GM12874 (cell line): ENCODE data around the gene STPG1.

Experiments
- TF ChIP-seq, protein P1 (sequence below): IDR thresholded peaks from 2 replicates; pipeline ENCODE4 v1.5.1; 2011; ENCODE audit warnings: low read depth, mild to moderate bottlenecking, control low read depth, low read length, moderate library complexity; ENCODE audit not compliant: insufficient read depth

Gene STPG1

GRCh38 chr1:24324903-24325302, 88.7 kb downstream of the STPG1 start:
- TF ChIP-seq, protein P1, sequence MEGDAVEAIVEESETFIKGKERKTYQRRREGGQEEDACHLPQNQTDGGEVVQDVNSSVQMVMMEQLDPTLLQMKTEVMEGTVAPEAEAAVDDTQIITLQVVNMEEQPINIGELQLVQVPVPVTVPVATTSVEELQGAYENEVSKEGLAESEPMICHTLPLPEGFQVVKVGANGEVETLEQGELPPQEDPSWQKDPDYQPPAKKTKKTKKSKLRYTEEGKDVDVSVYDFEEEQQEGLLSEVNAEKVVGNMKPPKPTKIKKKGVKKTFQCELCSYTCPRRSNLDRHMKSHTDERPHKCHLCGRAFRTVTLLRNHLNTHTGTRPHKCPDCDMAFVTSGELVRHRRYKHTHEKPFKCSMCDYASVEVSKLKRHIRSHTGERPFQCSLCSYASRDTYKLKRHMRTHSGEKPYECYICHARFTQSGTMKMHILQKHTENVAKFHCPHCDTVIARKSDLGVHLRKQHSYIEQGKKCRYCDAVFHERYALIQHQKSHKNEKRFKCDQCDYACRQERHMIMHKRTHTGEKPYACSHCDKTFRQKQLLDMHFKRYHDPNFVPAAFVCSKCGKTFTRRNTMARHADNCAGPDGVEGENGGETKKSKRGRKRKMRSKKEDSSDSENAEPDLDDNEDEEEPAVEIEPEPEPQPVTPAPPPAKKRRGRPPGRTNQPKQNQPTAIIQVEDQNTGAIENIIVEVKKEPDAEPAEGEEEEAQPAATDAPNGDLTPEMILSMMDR = no peak

GRCh38 chr1:24323281-24323680, 90.3 kb downstream of the STPG1 start:
- TF ChIP-seq, protein P1 = no peak

DNA sequence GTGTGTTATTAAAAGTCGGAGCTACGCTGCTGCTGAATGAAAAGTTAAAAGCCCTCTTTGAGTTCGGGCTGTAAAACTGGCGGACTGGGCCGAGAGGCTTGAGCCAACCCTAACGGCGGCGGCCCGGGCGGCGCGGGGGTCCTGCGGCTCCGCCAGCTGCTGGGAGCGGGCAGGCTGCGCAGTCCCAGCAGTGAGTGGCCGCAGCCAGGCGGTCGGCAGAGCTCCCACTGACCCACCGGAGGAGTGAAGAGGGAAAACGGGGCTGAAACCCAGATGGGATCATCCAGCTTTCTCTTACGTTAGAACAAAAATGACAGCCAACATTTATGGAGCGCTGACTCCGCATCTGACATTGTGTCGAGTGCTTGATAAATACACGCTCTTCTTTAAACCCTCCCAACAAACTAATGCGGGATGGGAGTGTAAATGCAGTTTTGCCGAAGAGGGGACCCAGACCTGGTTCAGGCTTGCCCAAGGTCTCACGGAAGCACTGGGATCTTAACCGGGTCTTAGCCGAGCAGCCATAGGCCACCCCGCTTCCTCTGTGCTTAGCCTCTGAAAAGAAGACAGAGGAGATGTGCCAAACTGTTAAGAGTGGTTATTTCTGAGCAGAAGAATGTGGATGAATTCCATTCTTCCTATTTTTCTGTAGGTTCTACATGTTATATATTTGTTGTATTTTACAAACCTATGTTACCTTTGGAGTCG, 91.0 kb downstream of the STPG1 start:
- TF ChIP-seq, protein P1 = no peak

- TF ChIP-seq, protein P1 = no peak
Measured at GRCh38 chr1:24321697-24322469, 91.7 kb downstream of the STPG1 start.

DNA sequence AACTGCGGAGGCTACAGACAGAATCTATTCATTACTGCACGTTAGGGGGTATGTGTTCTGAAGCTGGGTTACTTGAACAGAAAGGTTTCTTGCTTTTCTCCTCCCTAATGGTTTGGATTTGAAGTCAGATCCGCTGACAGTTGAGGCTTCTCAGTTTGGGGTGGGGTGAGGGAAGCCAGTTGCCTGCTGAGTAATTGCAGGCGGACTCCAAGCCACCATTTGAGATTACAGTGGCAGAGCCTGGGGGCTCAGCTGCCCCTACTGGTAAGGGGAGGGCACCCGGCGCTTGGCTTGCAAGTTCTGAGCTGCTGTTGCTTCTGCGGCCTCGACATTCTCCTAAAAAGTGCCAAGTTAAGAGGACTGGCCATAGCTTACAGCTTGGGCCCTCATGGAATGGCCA, 92.5 kb downstream of the STPG1 start:
- TF ChIP-seq, protein P1 = no peak

GRCh38 chr1:24319962-24320361, 93.6 kb downstream of the STPG1 start:
- TF ChIP-seq, protein P1 = no peak

GRCh38 chr1:24319312-24319863, 94.2 kb downstream of the STPG1 start, which contains the start of gene GRHL3:
GRHL3 (plus strand) TSS chr1:24319357; CDS start chr1:24319552, 195 bp downstream.
- TF ChIP-seq, protein P1 = no peak
